Stimulated activated CD4-positive, alpha-beta T cell treated with anti-CD3 and anti-CD28 coated beads, Interleukin-15, amount 100 ng/mL, for 48 hours (primary cell): ENCODE measurements around the gene GABRG3.

Source experiments
- DNase-seq, 2 donors: peaks; one replicate each; pipeline ENCODE4 v3.0.0-alpha.2; 2020; ENCODE audit warnings: low read depth in 2 of 2

The GABRG3 gene

GRCh38 chr15:27241943-27242342 is 271.0 kb downstream of the GABRG3 start:
- DNase-seq: no peak

- no peak for DNase-seq
Measured at GRCh38 chr15:27244047-27244446, 273.1 kb downstream of the GABRG3 start.

GRCh38 chr15:27248251-27248650 is 277.3 kb downstream of the GABRG3 start:
- DNase-seq: no peak

- no peak for DNase-seq
Measured at GRCh38 chr15:27249046-27249759, 278.2 kb downstream of the GABRG3 start.

GRCh38 chr15:27249760-27250109 is 278.8 kb downstream of the GABRG3 start:
- no peak for DNase-seq

- no peak for DNase-seq
Measured at GRCh38 chr15:27250223-27250622, 279.2 kb downstream of the GABRG3 start.

- DNase-seq: no peak
Measured at GRCh38 chr15:27254055-27254454, 283.1 kb downstream of the GABRG3 start.

GRCh38 chr15:27254801-27255200 is 283.8 kb downstream of the GABRG3 start:
- DNase-seq: no peak

GRCh38 chr15:27256446-27256845 is 285.5 kb downstream of the GABRG3 start:
- DNase-seq: no peak

- DNase-seq: no peak
Measured at GRCh38 chr15:27258287-27258686, 287.3 kb downstream of the GABRG3 start.

GRCh38 chr15:27260523-27260922 is 289.5 kb downstream of the GABRG3 start:
- DNase-seq: no peak

- no peak for DNase-seq
Measured at GRCh38 chr15:27268923-27269322, 297.9 kb downstream of the GABRG3 start.

GRCh38 chr15:27271258-27271657 is 300.3 kb downstream of the GABRG3 start:
- no peak for DNase-seq

GRCh38 chr15:27272427-27272826 is 301.4 kb downstream of the GABRG3 start:
- DNase-seq: no peak

- no peak for DNase-seq
Measured at GRCh38 chr15:27273506-27273905, 302.5 kb downstream of the GABRG3 start.

GRCh38 chr15:27278761-27279160 is 307.8 kb downstream of the GABRG3 start:
- no peak for DNase-seq

GRCh38 chr15:27292641-27293040 is 321.7 kb downstream of the GABRG3 start:
- DNase-seq: no peak

- DNase-seq: no peak
Measured at GRCh38 chr15:27293607-27294006, 322.6 kb downstream of the GABRG3 start.

GRCh38 chr15:27317736-27318135 is 346.8 kb downstream of the GABRG3 start:
- DNase-seq: no peak

- no peak for DNase-seq
Measured at GRCh38 chr15:27323801-27324200, 352.8 kb downstream of the GABRG3 start.

GRCh38 chr15:27324886-27325615 is 354.1 kb downstream of the GABRG3 start:
- no peak for DNase-seq

- DNase-seq: no peak
Measured at GRCh38 chr15:27327467-27328025, 356.6 kb downstream of the GABRG3 start.

- DNase-seq: no peak
Measured at GRCh38 chr15:27328186-27328585, 357.2 kb downstream of the GABRG3 start.
